Astrocyte (in vitro differentiated cells and primary cell): ENCODE measurements around the gene DAG1. TPM values are rescaled to one million over a fixed set of nuclear protein-coding genes. Genes with fewer than 3 reads are reported as not detected.

Experiments used
- DNase-seq: peaks from one replicate; pipeline ENCODE4 v3.0.0-alpha.2; 2010; ENCODE audit warnings: low read depth
- FAIRE-seq: peaks from 2 replicates; lab custom pipeline; 2011; peaks lifted over from hg19 to GRCh38; lab: Jason Lieb, UNC
- H2AFZ ChIP-seq: 2 replicates; pipeline ENCODE4 v1.6.0; 2012; ENCODE audit warnings: low read depth, low read length, inconsistent platforms
- H3K27ac ChIP-seq: 2 replicates; pipeline ENCODE4 v1.5.1; 2011; ENCODE audit warnings: low read depth, low read length, inconsistent platforms
- H3K27me3 ChIP-seq: 2 replicates; pipeline ENCODE4 v1.6.0; 2011; ENCODE audit warnings: low read length, inconsistent platforms; ENCODE audit not compliant: insufficient read depth
- H3K36me3 ChIP-seq: 2 replicates; pipeline ENCODE4 v1.5.1; 2011; ENCODE audit warnings: low read length, inconsistent platforms; ENCODE audit not compliant: insufficient read depth
- H3K4me1 ChIP-seq: 2 replicates; pipeline ENCODE4 v1.5.1; 2011; ENCODE audit warnings: low read length, inconsistent platforms; ENCODE audit not compliant: insufficient read depth
- H3K4me2 ChIP-seq: 2 replicates; pipeline ENCODE4 v1.6.0; 2012; ENCODE audit warnings: low read length, inconsistent platforms
- H3K4me3 ChIP-seq: 2 replicates; pipeline ENCODE4 v1.5.1; 2011; ENCODE audit warnings: low read depth, mild to moderate bottlenecking, low read length, inconsistent platforms; ENCODE audit not compliant: insufficient read depth
- H3K79me2 ChIP-seq: 2 replicates; pipeline ENCODE4 v1.6.0; 2012; ENCODE audit warnings: mild to moderate bottlenecking, low read length, inconsistent platforms; ENCODE audit not compliant: insufficient read depth
- H3K9ac ChIP-seq: 2 replicates; pipeline ENCODE4 v1.6.0; 2012; ENCODE audit warnings: mild to moderate bottlenecking, low read length, inconsistent platforms
- H3K9me3 ChIP-seq: 2 replicates; pipeline ENCODE4 v1.5.1; 2012; ENCODE audit warnings: low read depth, mild to moderate bottlenecking, low read length, inconsistent platforms; ENCODE audit not compliant: insufficient read depth
- H4K20me1 ChIP-seq: 2 replicates; pipeline ENCODE4 v1.6.0; 2012; ENCODE audit warnings: low read length, inconsistent platforms; ENCODE audit not compliant: insufficient read depth
- H3K27ac Mint-ChIP-seq: one replicate; pipeline ENCODE4 v1.8.0; 2021; ENCODE audit warnings: mild to moderate bottlenecking, mixed read lengths; ENCODE audit not compliant: unreplicated experiment
- H3K27me3 Mint-ChIP-seq: one replicate; pipeline ENCODE4 v1.8.0; 2021; ENCODE audit warnings: low read depth, mixed read lengths; ENCODE audit not compliant: unreplicated experiment
- H3K36me3 Mint-ChIP-seq: one replicate; pipeline ENCODE4 v1.8.0; 2021; ENCODE audit warnings: low read depth, mixed read lengths; ENCODE audit not compliant: unreplicated experiment
- H3K4me1 Mint-ChIP-seq: one replicate; pipeline ENCODE4 v1.8.0; 2021; ENCODE audit warnings: low read depth, mixed read lengths; ENCODE audit not compliant: unreplicated experiment
- H3K4me3 Mint-ChIP-seq: one replicate; pipeline ENCODE4 v1.8.0; 2021; ENCODE audit warnings: mild to moderate bottlenecking, moderate library complexity, mixed read lengths; ENCODE audit not compliant: unreplicated experiment
- H3K9me3 Mint-ChIP-seq: one replicate; pipeline ENCODE4 v1.8.0; 2021; ENCODE audit warnings: mild to moderate bottlenecking, mixed read lengths; ENCODE audit not compliant: unreplicated experiment
- EZH2 ChIP-seq: IDR thresholded peaks from 2 replicates; pipeline ENCODE4 v1.6.1; 2012; ENCODE audit warnings: mild to moderate bottlenecking, low read length, inconsistent platforms; ENCODE audit not compliant: insufficient read depth
- total RNA-seq: library from RNA; stranded (reverse); gene quantifications from 2 replicates; pipeline ENCODE4 v1.2.1, GENCODE V29; 2021
- TF ChIP-seq, protein P1 (sequence below): IDR thresholded peaks from 2 replicates; pipeline ENCODE4 v1.5.1; 2011; ENCODE audit warnings: low read depth, mild to moderate bottlenecking, inconsistent platforms, low read length, moderate library complexity; ENCODE audit not compliant: insufficient read depth

Gene DAG1
- total RNA-seq, 1 donor from 2014 or later: 84.3 TPM

DNA sequence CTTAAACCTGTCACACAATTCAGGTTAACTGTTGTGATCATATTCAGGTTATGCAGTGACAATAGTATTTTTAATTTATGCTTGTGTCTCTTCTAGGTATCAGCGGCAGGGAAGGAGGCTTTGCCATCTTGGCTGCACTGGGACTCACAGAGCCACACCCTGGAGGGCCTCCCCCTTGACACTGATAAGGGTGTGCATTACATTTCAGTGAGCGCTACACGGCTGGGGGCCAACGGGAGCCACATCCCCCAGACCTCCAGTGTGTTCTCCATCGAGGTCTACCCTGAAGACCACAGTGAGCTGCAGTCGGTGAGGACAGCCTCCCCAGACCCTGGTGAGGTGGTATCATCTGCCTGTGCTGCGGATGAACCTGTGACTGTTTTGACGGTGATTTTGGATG is 60.6 kb downstream of the DAG1 start:
- DNase-seq: no peak

GRCh38 chr3:49531218-49531617 is 61.2 kb downstream of the DAG1 start:
- FAIRE-seq: no peak
- no peaks in the 10 kb centered on the region for H3K4me1 ChIP-seq

More for the DNA sequence above, 60.6 kb downstream of the DAG1 start:
- no peaks in the 10 kb centered on the region for H3K4me1 Mint-ChIP-seq
- Histone ChIP-seq H3K27ac (no peak overlapping the region), H3K4me3 (no peak overlapping the region), H3K9ac (no peak overlapping the region), H3K9me3 (no peaks in the 10 kb centered on the region), H3K4me2 (no peak overlapping the region), H3K4me1 (no peaks in the 10 kb centered on the region), H3K36me3 (peaks cover 2% of the 10 kb centered on the region), H3K79me2 (no peaks in the 10 kb centered on the region), H3K27me3 (no peaks in the 10 kb centered on the region), H4K20me1 (peaks cover 10% of the 10 kb centered on the region), H2AFZ (no peak overlapping the region)
- peaks cover 19% of the 10 kb centered on the region for H3K36me3 Mint-ChIP-seq
- TF ChIP-seq, protein P1, sequence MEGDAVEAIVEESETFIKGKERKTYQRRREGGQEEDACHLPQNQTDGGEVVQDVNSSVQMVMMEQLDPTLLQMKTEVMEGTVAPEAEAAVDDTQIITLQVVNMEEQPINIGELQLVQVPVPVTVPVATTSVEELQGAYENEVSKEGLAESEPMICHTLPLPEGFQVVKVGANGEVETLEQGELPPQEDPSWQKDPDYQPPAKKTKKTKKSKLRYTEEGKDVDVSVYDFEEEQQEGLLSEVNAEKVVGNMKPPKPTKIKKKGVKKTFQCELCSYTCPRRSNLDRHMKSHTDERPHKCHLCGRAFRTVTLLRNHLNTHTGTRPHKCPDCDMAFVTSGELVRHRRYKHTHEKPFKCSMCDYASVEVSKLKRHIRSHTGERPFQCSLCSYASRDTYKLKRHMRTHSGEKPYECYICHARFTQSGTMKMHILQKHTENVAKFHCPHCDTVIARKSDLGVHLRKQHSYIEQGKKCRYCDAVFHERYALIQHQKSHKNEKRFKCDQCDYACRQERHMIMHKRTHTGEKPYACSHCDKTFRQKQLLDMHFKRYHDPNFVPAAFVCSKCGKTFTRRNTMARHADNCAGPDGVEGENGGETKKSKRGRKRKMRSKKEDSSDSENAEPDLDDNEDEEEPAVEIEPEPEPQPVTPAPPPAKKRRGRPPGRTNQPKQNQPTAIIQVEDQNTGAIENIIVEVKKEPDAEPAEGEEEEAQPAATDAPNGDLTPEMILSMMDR: no peak
- no peak for TF ChIP-seq EZH2
- no peaks in the 10 kb centered on the region for H3K27me3 Mint-ChIP-seq
- no peak for FAIRE-seq
- H3K9me3 Mint-ChIP-seq: no peaks in the 10 kb centered on the region
- no peak overlapping the region for H3K4me3 Mint-ChIP-seq
- no peak overlapping the region for H3K27ac Mint-ChIP-seq

DNA sequence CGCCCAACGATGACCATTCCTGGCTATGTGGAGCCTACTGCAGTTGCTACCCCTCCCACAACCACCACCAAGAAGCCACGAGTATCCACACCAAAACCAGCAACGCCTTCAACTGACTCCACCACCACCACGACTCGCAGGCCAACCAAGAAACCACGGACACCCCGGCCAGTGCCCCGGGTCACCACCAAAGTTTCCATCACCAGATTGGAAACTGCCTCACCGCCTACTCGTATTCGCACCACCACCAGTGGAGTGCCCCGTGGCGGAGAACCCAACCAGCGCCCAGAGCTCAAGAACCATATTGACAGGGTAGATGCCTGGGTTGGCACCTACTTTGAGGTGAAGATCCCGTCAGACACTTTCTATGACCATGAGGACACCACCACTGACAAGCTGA is 61.6 kb downstream of the DAG1 start:
- no peak overlapping the region for H2AFZ ChIP-seq
- no peaks in the 10 kb centered on the region for H3K4me1 ChIP-seq
- H3K4me3 ChIP-seq: no peak overlapping the region
- no peaks in the 10 kb centered on the region for H3K9me3 ChIP-seq
- H3K79me2 ChIP-seq: no peaks in the 10 kb centered on the region
- H3K27me3 ChIP-seq: no peaks in the 10 kb centered on the region
- no peak for TF ChIP-seq EZH2
- TF ChIP-seq, protein P1: no peak
- no peaks in the 10 kb centered on the region for H3K9me3 Mint-ChIP-seq
- H3K36me3 ChIP-seq: peaks cover 2% of the 10 kb centered on the region
- H3K27me3 Mint-ChIP-seq: no peaks in the 10 kb centered on the region
- peaks cover 2% of the 10 kb centered on the region for H3K4me1 Mint-ChIP-seq
- H3K27ac Mint-ChIP-seq: no peak overlapping the region
- H3K27ac ChIP-seq: no peak overlapping the region
- FAIRE-seq (no peak), DNase-seq (no peak)
- H3K9ac ChIP-seq: no peak overlapping the region
- H4K20me1 ChIP-seq: peaks cover 10% of the 10 kb centered on the region
- H3K4me2 ChIP-seq: no peak overlapping the region
- no peak overlapping the region for H3K4me3 Mint-ChIP-seq
- H3K36me3 Mint-ChIP-seq: peaks cover 19% of the 10 kb centered on the region

More at GRCh38 chr3:49531218-49531617, 61.2 kb downstream of the DAG1 start:
- H3K4me2 ChIP-seq: no peak overlapping the region
- no peak overlapping the region for H3K4me3 Mint-ChIP-seq
- H3K4me1 Mint-ChIP-seq: no peaks in the 10 kb centered on the region
- no peak overlapping the region for H3K9ac ChIP-seq
- H4K20me1 ChIP-seq: peaks cover 10% of the 10 kb centered on the region
- H3K79me2 ChIP-seq: no peaks in the 10 kb centered on the region
- H3K9me3 ChIP-seq: no peaks in the 10 kb centered on the region
- H3K27ac ChIP-seq: no peak overlapping the region
- H2AFZ ChIP-seq: no peak overlapping the region
- no peak overlapping the region for H3K4me3 ChIP-seq
- peaks cover 19% of the 10 kb centered on the region for H3K36me3 Mint-ChIP-seq
- DNase-seq: no peak
- H3K36me3 ChIP-seq: peaks cover 2% of the 10 kb centered on the region
- H3K27me3 ChIP-seq: no peaks in the 10 kb centered on the region
- no peaks in the 10 kb centered on the region for H3K9me3 Mint-ChIP-seq
- H3K27me3 Mint-ChIP-seq: no peaks in the 10 kb centered on the region
- no peak for TF ChIP-seq EZH2
- TF ChIP-seq, protein P1: no peak
- no peak overlapping the region for H3K27ac Mint-ChIP-seq
